ENCODE results near the gene DKC1.

DNA sequence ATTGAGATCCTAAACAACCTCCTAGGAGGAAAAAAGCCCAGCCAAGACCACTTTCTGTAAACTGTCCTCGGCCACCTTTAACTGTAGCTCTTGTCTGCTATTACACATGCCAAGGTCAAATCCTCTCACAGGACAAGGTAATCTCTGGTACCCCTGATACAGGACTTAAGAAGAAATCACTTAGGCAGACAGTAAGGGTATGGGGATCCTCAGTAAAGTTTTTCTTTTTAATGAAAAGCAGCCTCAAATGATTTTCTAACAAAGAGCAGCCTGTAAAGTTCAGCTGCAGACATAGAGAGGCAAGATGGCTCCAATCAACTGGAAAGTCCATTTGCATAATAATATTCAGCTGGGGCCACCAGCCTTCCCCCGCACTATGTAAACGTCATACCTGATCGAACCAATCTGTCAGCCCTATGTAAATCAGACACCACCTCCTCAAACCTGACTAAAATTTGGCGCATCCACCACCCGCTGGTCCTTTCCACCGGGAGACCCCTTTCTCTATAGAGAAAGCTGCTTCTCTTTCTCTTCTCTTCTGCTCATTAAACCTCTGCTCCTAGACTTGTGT lies 57.2 kb downstream of the DKC1 start:
- TF ChIP-seq EZH2 (IDR thresholded peaks at IDR 0.05; ENCODE audit: low read length, unreplicated experiment) (no peak), EZH2phosphoT487 (IDR thresholded peaks at IDR 0.05; ENCODE audit: borderline replicate concordance, low read length) (no peak)
- TF ChIP-seq, protein P1, sequence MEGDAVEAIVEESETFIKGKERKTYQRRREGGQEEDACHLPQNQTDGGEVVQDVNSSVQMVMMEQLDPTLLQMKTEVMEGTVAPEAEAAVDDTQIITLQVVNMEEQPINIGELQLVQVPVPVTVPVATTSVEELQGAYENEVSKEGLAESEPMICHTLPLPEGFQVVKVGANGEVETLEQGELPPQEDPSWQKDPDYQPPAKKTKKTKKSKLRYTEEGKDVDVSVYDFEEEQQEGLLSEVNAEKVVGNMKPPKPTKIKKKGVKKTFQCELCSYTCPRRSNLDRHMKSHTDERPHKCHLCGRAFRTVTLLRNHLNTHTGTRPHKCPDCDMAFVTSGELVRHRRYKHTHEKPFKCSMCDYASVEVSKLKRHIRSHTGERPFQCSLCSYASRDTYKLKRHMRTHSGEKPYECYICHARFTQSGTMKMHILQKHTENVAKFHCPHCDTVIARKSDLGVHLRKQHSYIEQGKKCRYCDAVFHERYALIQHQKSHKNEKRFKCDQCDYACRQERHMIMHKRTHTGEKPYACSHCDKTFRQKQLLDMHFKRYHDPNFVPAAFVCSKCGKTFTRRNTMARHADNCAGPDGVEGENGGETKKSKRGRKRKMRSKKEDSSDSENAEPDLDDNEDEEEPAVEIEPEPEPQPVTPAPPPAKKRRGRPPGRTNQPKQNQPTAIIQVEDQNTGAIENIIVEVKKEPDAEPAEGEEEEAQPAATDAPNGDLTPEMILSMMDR (conservative IDR thresholded peaks at IDR 0.05; ENCODE audit: low read depth, low read length): no peak
